CD14-positive monocyte (primary cell): Measurements from ENCODE around the gene RPL3. TPM values are rescaled to one million over a fixed set of nuclear protein-coding genes. Genes with fewer than 3 reads are reported as not detected.
A peak's percentile ranks its signal among the peaks of the same experiment; 100 is the strongest.

Experiments used
- DNase-seq, 3 donors: peaks; one replicate each; pipeline ENCODE4 v3.0.0-alpha.2; 2011 to 2022
- H2AFZ ChIP-seq: 2 replicates; pipeline ENCODE4 v1.6.0; 2012; ENCODE audit warnings: mild to moderate bottlenecking, low read depth, low read length, inconsistent platforms; ENCODE audit not compliant: insufficient read depth, poor library complexity, severe bottlenecking
- H3K27ac ChIP-seq, 2 donors: 1 replicate in 1 of 2; 2 replicates in 1 of 2; pipeline ENCODE4 v1.5.1; 2012 to 2013; ENCODE audit warnings: low read length in 2 of 2, control low read depth in 1 of 2, inconsistent platforms in 1 of 2, low read depth in 1 of 2, mild to moderate bottlenecking in 1 of 2
- H3K27me3 ChIP-seq, 2 donors: one replicate each; pipeline versions ENCODE4 v1.6.0 to v1.6.1; 2011 to 2013; ENCODE audit warnings: low read length in 2 of 2; ENCODE audit not compliant: control insufficient read depth in 2 of 2, insufficient read depth in 2 of 2
- H3K36me3 ChIP-seq, 2 donors: replicated peaks in 1 of 2; 1 replicate in 1 of 2; 2 replicates in 1 of 2; pipeline versions ENCODE4 v1.5.1 to v1.6.1; 2012 to 2013; ENCODE audit warnings: low read length in 2 of 2, control low read depth in 1 of 2, inconsistent platforms in 1 of 2, mild to moderate bottlenecking in 1 of 2; ENCODE audit not compliant: insufficient read depth in 2 of 2, control insufficient read depth in 1 of 2
- H3K4me1 ChIP-seq, 2 donors: 1 replicate in 1 of 2; 2 replicates in 1 of 2; pipeline versions ENCODE4 v1.5.1 to v1.6.1; 2012 to 2013; ENCODE audit warnings: low read length in 2 of 2, control low read depth in 1 of 2, inconsistent platforms in 1 of 2, mild to moderate bottlenecking in 1 of 2, moderate library complexity in 1 of 2; ENCODE audit not compliant: insufficient read depth in 2 of 2, control insufficient read depth in 1 of 2
- H3K4me2 ChIP-seq: replicated peaks from 2 replicates; pipeline ENCODE3; 2012; ENCODE audit warnings: low read length, moderate library complexity, mild to moderate bottlenecking; ENCODE audit not compliant: poor library complexity, severe bottlenecking; ENCODE audit errors: extremely low read depth
- H3K4me3 ChIP-seq, 3 experiments: fragments of 200-600 bp in 1 of 3; sonication (generic) in 1 of 3; replicated peaks in 1 of 3; 1 replicate in 2 of 3; 2 replicates in 1 of 3; pipeline ENCODE4 v1.5.1; 2011 to 2013; ENCODE audit warnings: low read length in 3 of 3, mild to moderate bottlenecking in 3 of 3, control low read depth in 2 of 3, low read depth in 2 of 3, inconsistent platforms in 1 of 3, moderate library complexity in 1 of 3
- H3K79me2 ChIP-seq: 2 replicates; pipeline ENCODE4 v1.6.0; 2012; ENCODE audit warnings: mild to moderate bottlenecking, control low read depth, inconsistent platforms, low read length, moderate library complexity; ENCODE audit not compliant: insufficient read depth
- H3K9ac ChIP-seq: 2 replicates; pipeline ENCODE4 v1.6.0; 2017; ENCODE audit warnings: low read length, mild to moderate bottlenecking; ENCODE audit not compliant: insufficient read depth, poor library complexity, severe bottlenecking
- H3K9me3 ChIP-seq, 2 donors: replicated peaks in 1 of 2; 1 replicate in 1 of 2; 2 replicates in 1 of 2; pipeline versions ENCODE4 v1.5.1 to v1.6.1; 2012 to 2013; ENCODE audit warnings: low read length in 2 of 2, control low read depth in 1 of 2; ENCODE audit not compliant: control insufficient read depth in 1 of 2, insufficient read depth in 1 of 2
- H4K20me1 ChIP-seq: 2 replicates; pipeline ENCODE4 v1.6.0; 2012; ENCODE audit warnings: mild to moderate bottlenecking, low read length, control low read depth, moderate library complexity; ENCODE audit not compliant: insufficient read depth
- H3K27ac Mint-ChIP-seq, 7 donors: one replicate each; pipeline ENCODE4 v1.8.0; 2020; ENCODE audit warnings: mild to moderate bottlenecking in 7 of 7, mixed read lengths in 7 of 7, moderate library complexity in 6 of 7, inconsistent platforms in 2 of 7
- H3K27me3 Mint-ChIP-seq, 3 donors: one replicate each; pipeline ENCODE4 v1.8.0; 2021 to 2022; ENCODE audit warnings: low read depth in 3 of 3, mild to moderate bottlenecking in 3 of 3, mixed read lengths in 3 of 3, moderate library complexity in 3 of 3, inconsistent platforms in 1 of 3
- H3K36me3 Mint-ChIP-seq, 2 donors: one replicate each; pipeline ENCODE4 v1.8.0; 2020; ENCODE audit warnings: mixed read lengths in 2 of 2, inconsistent platforms in 1 of 2, mild to moderate bottlenecking in 1 of 2
- H3K4me1 Mint-ChIP-seq: one replicate; pipeline ENCODE4 v1.8.0; 2020; ENCODE audit warnings: mild to moderate bottlenecking, mixed read lengths
- H3K4me3 Mint-ChIP-seq, 2 donors: one replicate each; pipeline ENCODE4 v1.8.0; 2020; ENCODE audit warnings: mild to moderate bottlenecking in 2 of 2, mixed read lengths in 2 of 2, moderate library complexity in 1 of 2
- H3K9me3 Mint-ChIP-seq, 7 donors: one replicate each; pipeline ENCODE4 v1.8.0; 2020 to 2022; ENCODE audit warnings: mixed read lengths in 7 of 7, mild to moderate bottlenecking in 6 of 7, moderate library complexity in 6 of 7, inconsistent platforms in 2 of 7
- WGBS: methylation state at CpG from one replicate; pipeline ENCODE4 v1.1.5; 2013; ENCODE audit warnings: missing lambda C conversion rate; ENCODE audit not compliant: insufficient coverage; 5-methylcytosine and 5-hydroxymethylcytosine counted together
- intact Hi-C, 2 donors: fragments of 100-400 bp; cut with micrococcal nuclease; formaldehyde crosslinking; loops; one replicate each; pipeline versions ENCODE4 v1.15.0 to v1.15.1; 2023
- polyA plus RNA-seq, 3 donors: library from polyadenylated mRNA; depleted of rRNA in 1 of 3; unstranded in 2 of 3; stranded (reverse) in 1 of 3; fragments of 300-500 nt in 2 of 3; fragments of >200 nt in 1 of 3; fragmentation: Illumina TruSeq in 2 of 3; gene quantifications; 1 replicate in 2 of 3; 2 replicates in 1 of 3; pipeline ENCODE4 v1.2.3, GENCODE V29; 2012 to 2021
- TF ChIP-seq, protein P1 (sequence below): fragments of 200-600 bp; IDR thresholded peaks from one replicate; pipeline ENCODE4 v1.8.0; 2022; ENCODE audit warnings: antibody characterized with exemption, mild to moderate bottlenecking

Gene RPL3
- polyA plus RNA-seq, 3 donors, result 604 to 2,104 (median 698) TPM

GRCh38 chr22:39265143-39265886 lies 54.1 kb downstream of the RPL3 start:
- WGBS, result 97% methylated on average over 17 of the region's 23 CpGs
- peak overlapping the region; percentile 39 to 67 for H3K27ac ChIP-seq
- no peak overlapping the region for H3K9ac ChIP-seq
- H3K79me2 ChIP-seq, result no peaks in the 10 kb centered on the region
- Mint-ChIP-seq H3K27me3 (peaks cover 16 to 30% (median 16%) of the 10 kb centered on the region in 3 donors), H3K4me1 (peaks cover 32% of the 10 kb centered on the region), H3K4me3 (no peak overlapping the region), H3K36me3 (peaks cover 1 to 8% of the 10 kb centered on the region in 2 donors), H3K9me3 (peaks cover 22 to 30% (median 25%) of the 10 kb centered on the region in 7 donors), H3K27ac (peak overlapping the region in 6 of 7 donors; percentile 70 to 93 (median 90))
- H3K4me3 ChIP-seq, result no peak overlapping the region
- H2AFZ ChIP-seq, result no peak overlapping the region
- H3K9me3 ChIP-seq, result peaks cover 16 to 19% of the 10 kb centered on the region in 2 donors
- no peaks in the 10 kb centered on the region for H4K20me1 ChIP-seq
- H3K27me3 ChIP-seq, result peaks cover 0 to 3% of the 10 kb centered on the region in 2 donors
- DNase-seq, result peak in 1 of 3 donors; percentile 45
- intact Hi-C loops, result loop anchor here in 1 of 2 donors (5.0 kb wide), 1 partner anchor 42 kb away; no protein-coding TSS in a partner anchor
- H3K4me2 ChIP-seq, result no peak overlapping the region
- peaks cover 19 to 26% of the 10 kb centered on the region in 2 donors for H3K4me1 ChIP-seq
- no peaks in the 10 kb centered on the region for H3K36me3 ChIP-seq
- TF ChIP-seq, protein P1, sequence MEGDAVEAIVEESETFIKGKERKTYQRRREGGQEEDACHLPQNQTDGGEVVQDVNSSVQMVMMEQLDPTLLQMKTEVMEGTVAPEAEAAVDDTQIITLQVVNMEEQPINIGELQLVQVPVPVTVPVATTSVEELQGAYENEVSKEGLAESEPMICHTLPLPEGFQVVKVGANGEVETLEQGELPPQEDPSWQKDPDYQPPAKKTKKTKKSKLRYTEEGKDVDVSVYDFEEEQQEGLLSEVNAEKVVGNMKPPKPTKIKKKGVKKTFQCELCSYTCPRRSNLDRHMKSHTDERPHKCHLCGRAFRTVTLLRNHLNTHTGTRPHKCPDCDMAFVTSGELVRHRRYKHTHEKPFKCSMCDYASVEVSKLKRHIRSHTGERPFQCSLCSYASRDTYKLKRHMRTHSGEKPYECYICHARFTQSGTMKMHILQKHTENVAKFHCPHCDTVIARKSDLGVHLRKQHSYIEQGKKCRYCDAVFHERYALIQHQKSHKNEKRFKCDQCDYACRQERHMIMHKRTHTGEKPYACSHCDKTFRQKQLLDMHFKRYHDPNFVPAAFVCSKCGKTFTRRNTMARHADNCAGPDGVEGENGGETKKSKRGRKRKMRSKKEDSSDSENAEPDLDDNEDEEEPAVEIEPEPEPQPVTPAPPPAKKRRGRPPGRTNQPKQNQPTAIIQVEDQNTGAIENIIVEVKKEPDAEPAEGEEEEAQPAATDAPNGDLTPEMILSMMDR, result no peak

GRCh38 chr22:39264349-39265038 lies 54.9 kb downstream of the RPL3 start:
- peak overlapping the region; percentile 57 to 94 (median 91) for H3K27ac Mint-ChIP-seq
- peak; percentile 72 to 91 (median 79) for DNase-seq
- H3K4me3 Mint-ChIP-seq, result peak overlapping the region in 1 of 2 donors; percentile 51
- H3K9ac ChIP-seq, result peak overlapping the region; percentile 4
- 22% methylated on average over 5 of the region's 13 CpGs for WGBS
- peaks cover 1 to 8% of the 10 kb centered on the region in 2 donors for H3K36me3 Mint-ChIP-seq
- TF ChIP-seq, protein P1, result no peak
- H2AFZ ChIP-seq, result no peak overlapping the region
- H4K20me1 ChIP-seq, result no peaks in the 10 kb centered on the region
- peaks cover 22 to 30% (median 25%) of the 10 kb centered on the region in 7 donors for H3K9me3 Mint-ChIP-seq
- peak overlapping the region; percentile 39 to 67 for H3K27ac ChIP-seq
- no peak overlapping the region for H3K4me2 ChIP-seq
- intact Hi-C loops, result loop anchor here in 1 of 2 donors (5.0 kb wide), 1 partner anchor 43 kb away; no protein-coding TSS in a partner anchor
- peaks cover 0 to 3% of the 10 kb centered on the region in 2 donors for H3K27me3 ChIP-seq
- H3K4me3 ChIP-seq, result no peak overlapping the region
- no peaks in the 10 kb centered on the region for H3K36me3 ChIP-seq
- peaks cover 16 to 29% (median 17%) of the 10 kb centered on the region in 3 donors for H3K27me3 Mint-ChIP-seq
- peaks cover 19 to 26% of the 10 kb centered on the region in 2 donors for H3K4me1 ChIP-seq
- peaks cover 16 to 19% of the 10 kb centered on the region in 2 donors for H3K9me3 ChIP-seq
- peaks cover 31% of the 10 kb centered on the region for H3K4me1 Mint-ChIP-seq
- no peaks in the 10 kb centered on the region for H3K79me2 ChIP-seq
